ENCODE measurements around the gene MORC2.
A peak's percentile ranks its signal among the peaks of the same experiment; 100 is the strongest.

Gene MORC2

DNA sequence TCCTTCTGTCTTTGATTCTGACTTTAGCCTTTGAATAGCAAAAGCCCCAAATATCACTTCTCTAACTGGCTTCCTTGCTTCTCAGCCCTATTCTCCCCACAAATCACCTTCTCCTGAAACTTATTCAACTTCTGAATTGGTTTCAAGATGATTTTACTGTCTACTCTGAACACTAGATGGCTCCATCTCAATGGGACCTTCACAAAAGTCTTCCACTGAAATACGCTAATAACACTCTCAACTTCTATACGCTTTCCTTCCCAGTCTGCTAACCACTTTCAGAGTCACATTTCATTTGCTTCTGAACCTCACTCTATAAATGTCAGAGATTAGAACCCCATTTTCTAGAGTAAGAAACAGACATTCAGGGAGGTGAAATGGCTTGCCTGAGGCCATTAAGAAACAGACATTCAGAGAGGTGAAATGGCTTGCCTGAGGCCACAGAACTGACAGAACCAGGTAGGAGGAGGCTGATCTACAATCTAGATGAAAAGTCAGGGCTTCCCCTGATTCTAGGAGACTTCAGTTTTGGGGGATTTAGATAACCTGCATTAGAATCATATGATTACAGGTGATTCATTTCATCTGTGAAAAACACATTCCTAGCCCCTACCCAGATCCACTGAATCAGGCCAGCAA lies 20.6 kb downstream of the MORC2 start:
- TF ChIP-seq EZH2phosphoT487 (IDR thresholded peaks at IDR 0.05; ENCODE audit: borderline replicate concordance), result no peak
- TF ChIP-seq, protein P1, sequence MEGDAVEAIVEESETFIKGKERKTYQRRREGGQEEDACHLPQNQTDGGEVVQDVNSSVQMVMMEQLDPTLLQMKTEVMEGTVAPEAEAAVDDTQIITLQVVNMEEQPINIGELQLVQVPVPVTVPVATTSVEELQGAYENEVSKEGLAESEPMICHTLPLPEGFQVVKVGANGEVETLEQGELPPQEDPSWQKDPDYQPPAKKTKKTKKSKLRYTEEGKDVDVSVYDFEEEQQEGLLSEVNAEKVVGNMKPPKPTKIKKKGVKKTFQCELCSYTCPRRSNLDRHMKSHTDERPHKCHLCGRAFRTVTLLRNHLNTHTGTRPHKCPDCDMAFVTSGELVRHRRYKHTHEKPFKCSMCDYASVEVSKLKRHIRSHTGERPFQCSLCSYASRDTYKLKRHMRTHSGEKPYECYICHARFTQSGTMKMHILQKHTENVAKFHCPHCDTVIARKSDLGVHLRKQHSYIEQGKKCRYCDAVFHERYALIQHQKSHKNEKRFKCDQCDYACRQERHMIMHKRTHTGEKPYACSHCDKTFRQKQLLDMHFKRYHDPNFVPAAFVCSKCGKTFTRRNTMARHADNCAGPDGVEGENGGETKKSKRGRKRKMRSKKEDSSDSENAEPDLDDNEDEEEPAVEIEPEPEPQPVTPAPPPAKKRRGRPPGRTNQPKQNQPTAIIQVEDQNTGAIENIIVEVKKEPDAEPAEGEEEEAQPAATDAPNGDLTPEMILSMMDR (conservative IDR thresholded peaks at IDR 0.05; ENCODE audit: low read length), result peak; percentile 74
- no peak overlapping the region for H2AFZ ChIP-seq (ENCODE audit: low read length)
- no peaks in the 10 kb centered on the region for H4K20me1 ChIP-seq (ENCODE audit: insufficient read depth, low read length, poor library complexity, severe bottlenecking)

DNA sequence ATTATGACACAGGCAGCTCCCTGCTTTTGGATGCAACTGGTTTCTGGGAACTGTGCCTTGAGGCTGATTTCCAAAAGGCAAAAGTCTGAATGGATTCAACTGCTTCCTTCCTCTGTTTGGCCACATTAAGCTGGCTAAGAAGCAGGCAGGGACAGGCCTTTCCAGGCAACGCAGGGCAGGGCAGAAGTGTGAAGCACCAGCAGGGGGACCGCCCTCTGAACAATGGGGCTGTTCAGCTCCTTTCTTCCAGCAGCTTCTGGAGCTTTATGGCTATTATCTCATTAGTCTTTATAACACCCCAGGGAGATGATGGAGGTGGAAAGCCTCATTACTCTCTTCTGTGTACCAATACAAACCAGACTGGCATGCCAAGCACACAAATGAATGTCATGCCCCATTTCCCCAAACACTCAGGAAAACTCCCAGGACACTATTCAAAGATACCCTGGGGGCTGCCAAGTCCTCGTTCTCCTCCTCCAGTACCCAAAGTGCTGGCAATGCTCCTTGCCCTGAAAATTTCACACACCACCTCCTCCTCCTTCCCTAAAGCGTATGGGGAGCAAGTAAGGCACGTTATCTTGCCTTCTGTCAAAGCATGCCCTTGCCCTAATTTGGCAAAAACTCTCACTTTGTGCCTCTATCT lies 21.3 kb downstream of the MORC2 start:
- H2AFZ ChIP-seq (ENCODE audit: low read length), result no peak overlapping the region
- H3K4me3 ChIP-seq (ENCODE audit: low read length, poor library complexity, severe bottlenecking), result no peak overlapping the region
- no peaks in the 10 kb centered on the region for H3K9me2 ChIP-seq (replicated peaks; ENCODE audit: low read depth, low read length)
- H3F3A ChIP-seq (ENCODE audit: low read depth), result no peaks in the 10 kb centered on the region
- TF ChIP-seq, protein P1 (conservative IDR thresholded peaks at IDR 0.05; ENCODE audit: low read length), result no peak
- no peak for TF ChIP-seq EZH2phosphoT487 (IDR thresholded peaks at IDR 0.05; ENCODE audit: borderline replicate concordance)
- peaks cover 79% of the 10 kb centered on the region; the same call in 1 of the 2 replicates for H3K36me3 ChIP-seq (ENCODE audit: insufficient read depth, low read length)
- H3K4me2 ChIP-seq (ENCODE audit: low read depth, low read length, poor library complexity, severe bottlenecking), result no peak overlapping the region
- H3K4me1 ChIP-seq (ENCODE audit: insufficient read depth, low read length, poor library complexity, severe bottlenecking), result no peaks in the 10 kb centered on the region
- no peak overlapping the region for H3K9ac ChIP-seq (ENCODE audit: low read depth, low read length, poor library complexity, severe bottlenecking)
- no peaks in the 10 kb centered on the region for H3K9me3 ChIP-seq (ENCODE audit: insufficient read depth, low read depth, low read length)
- no peaks in the 10 kb centered on the region for H4K20me1 ChIP-seq (ENCODE audit: insufficient read depth, low read length, poor library complexity, severe bottlenecking)
- H3K27me3 ChIP-seq (ENCODE audit: insufficient read depth, low read length, poor library complexity, severe bottlenecking), result no peaks in the 10 kb centered on the region
- H3K79me2 ChIP-seq (ENCODE audit: insufficient read depth, low read length), result no peaks in the 10 kb centered on the region

More for the DNA sequence above, 20.6 kb downstream of the MORC2 start:
- no peaks in the 10 kb centered on the region for H3K4me1 ChIP-seq (ENCODE audit: insufficient read depth, low read length, poor library complexity, severe bottlenecking)
- H3K79me2 ChIP-seq (ENCODE audit: insufficient read depth, low read length), result no peaks in the 10 kb centered on the region
- H3K9me2 ChIP-seq (replicated peaks; ENCODE audit: low read depth, low read length), result no peaks in the 10 kb centered on the region
- H3K4me3 ChIP-seq (ENCODE audit: low read length, poor library complexity, severe bottlenecking), result no peak overlapping the region
- no peak overlapping the region for H3K4me2 ChIP-seq (ENCODE audit: low read depth, low read length, poor library complexity, severe bottlenecking)
- no peaks in the 10 kb centered on the region for H3F3A ChIP-seq (ENCODE audit: low read depth)
- H3K9ac ChIP-seq (ENCODE audit: low read depth, low read length, poor library complexity, severe bottlenecking), result no peak overlapping the region
- H3K9me3 ChIP-seq (ENCODE audit: insufficient read depth, low read depth, low read length), result no peaks in the 10 kb centered on the region
- H3K36me3 ChIP-seq (ENCODE audit: insufficient read depth, low read length), result peaks cover 74% of the 10 kb centered on the region; the same call in 1 of the 2 replicates
- no peaks in the 10 kb centered on the region for H3K27me3 ChIP-seq (ENCODE audit: insufficient read depth, low read length, poor library complexity, severe bottlenecking)

DNA sequence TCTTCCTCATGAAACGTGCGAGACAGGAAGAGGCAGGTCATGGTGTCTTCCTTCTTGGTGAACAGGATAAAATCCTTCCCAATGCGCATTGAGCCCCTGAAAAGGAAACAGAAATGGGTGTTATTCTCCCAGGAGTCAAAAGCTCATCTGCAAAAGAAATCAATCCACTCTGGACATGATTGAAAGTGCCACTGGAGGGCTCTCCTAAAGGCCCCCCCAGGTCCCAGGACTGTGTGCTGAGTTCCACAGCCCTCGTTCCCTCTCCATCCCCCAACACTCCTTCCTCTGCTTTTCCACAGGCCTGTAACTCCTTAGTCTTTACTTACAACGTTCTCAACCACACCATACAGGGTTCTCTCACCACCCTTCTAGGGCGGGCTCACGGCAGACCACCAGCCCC lies 22.2 kb downstream of the MORC2 start:
- TF ChIP-seq EZH2phosphoT487 (IDR thresholded peaks at IDR 0.05; ENCODE audit: borderline replicate concordance), result no peak
- TF ChIP-seq, protein P1 (conservative IDR thresholded peaks at IDR 0.05; ENCODE audit: low read length), result no peak
- Histone ChIP-seq H3K27me3 (ENCODE audit: insufficient read depth, low read length, poor library complexity, severe bottlenecking) (no peaks in the 10 kb centered on the region), H4K20me1 (ENCODE audit: insufficient read depth, low read length, poor library complexity, severe bottlenecking) (no peaks in the 10 kb centered on the region), H3K4me1 (ENCODE audit: insufficient read depth, low read length, poor library complexity, severe bottlenecking) (no peaks in the 10 kb centered on the region), H3K4me2 (ENCODE audit: low read depth, low read length, poor library complexity, severe bottlenecking) (no peak overlapping the region), H3F3A (ENCODE audit: low read depth) (no peaks in the 10 kb centered on the region), H3K9ac (ENCODE audit: low read depth, low read length, poor library complexity, severe bottlenecking) (no peak overlapping the region), H2AFZ (ENCODE audit: low read length) (no peak overlapping the region), H3K9me2 (replicated peaks; ENCODE audit: low read depth, low read length) (no peaks in the 10 kb centered on the region), H3K4me3 (ENCODE audit: low read length, poor library complexity, severe bottlenecking) (no peak overlapping the region), H3K36me3 (ENCODE audit: insufficient read depth, low read length) (peaks cover 88% of the 10 kb centered on the region; the same call in 1 of the 2 replicates), H3K79me2 (ENCODE audit: insufficient read depth, low read length) (no peaks in the 10 kb centered on the region), H3K9me3 (ENCODE audit: insufficient read depth, low read depth, low read length) (no peaks in the 10 kb centered on the region)
